Kidney (tissue), 14 donors: ENCODE results near the gene NUMB. TPM values are rescaled to one million over a fixed set of nuclear protein-coding genes. Genes with fewer than 3 reads are reported as not detected.
A peak's percentile ranks its signal among the peaks of the same experiment; 100 is the strongest.

Source experiments
- DNase-seq, 5 donors: peaks; one replicate each; pipeline ENCODE4 v3.0.0-alpha.2; 2013 to 2020
- FAIRE-seq: peaks from 2 replicates; lab custom pipeline; 2012; peaks lifted over from hg19 to GRCh38; lab: Jason Lieb, UNC
- H3K27ac ChIP-seq, 2 donors: one replicate each; pipeline ENCODE4 v1.7.0; 2013; ENCODE audit warnings: low read depth in 2 of 2, low read length in 2 of 2, inconsistent platforms in 1 of 2
- H3K27me3 ChIP-seq: one replicate; pipeline ENCODE4 v1.7.1; 2013; ENCODE audit warnings: low read length, inconsistent platforms; ENCODE audit not compliant: control insufficient read depth, insufficient read depth
- H3K36me3 ChIP-seq, 3 donors: one replicate each; pipeline versions ENCODE4 v1.7.0 to v1.7.1; 2013; ENCODE audit warnings: low read length in 3 of 3, control low read depth in 1 of 3, inconsistent platforms in 1 of 3; ENCODE audit not compliant: insufficient read depth in 3 of 3, control insufficient read depth in 2 of 3
- H3K4me1 ChIP-seq, 3 donors: one replicate each; pipeline versions ENCODE4 v1.7.0 to v1.7.1; 2013; ENCODE audit warnings: low read length in 3 of 3, inconsistent platforms in 1 of 3, low read depth in 1 of 3; ENCODE audit not compliant: control insufficient read depth in 2 of 3, insufficient read depth in 2 of 3
- H3K4me3 ChIP-seq, 3 donors: one replicate each; pipeline versions ENCODE4 v1.7.0 to v1.8.1; 2013; ENCODE audit warnings: low read length in 3 of 3, control low read depth in 1 of 3, inconsistent platforms in 1 of 3
- H3K9ac ChIP-seq, 3 donors: one replicate each; pipeline versions ENCODE4 v1.7.0 to v1.7.1; 2013; ENCODE audit warnings: low read length in 3 of 3, control low read depth in 1 of 3, inconsistent platforms in 1 of 3
- H3K9me3 ChIP-seq, 3 donors: one replicate each; pipeline versions ENCODE4 v1.7.0 to v1.7.1; 2013; ENCODE audit warnings: low read length in 3 of 3, control low read depth in 1 of 3, inconsistent platforms in 1 of 3; ENCODE audit not compliant: control insufficient read depth in 2 of 3, insufficient read depth in 1 of 3
- CTCF ChIP-seq: IDR thresholded peaks from 3 replicates; pipeline ENCODE4 v1.5.1; 2012; ENCODE audit warnings: mild to moderate bottlenecking, moderate library complexity, borderline replicate concordance; ENCODE audit not compliant: insufficient read depth; ENCODE audit errors: extremely low read depth
- intact Hi-C: fragments of 100-400 bp; cut with DNase I; formaldehyde crosslinking; loops from one replicate; pipeline ENCODE4 v1.11.1; 2022
- polyA plus RNA-seq: library from polyadenylated mRNA; stranded (reverse); fragments of 350-450 nt; fragmentation: Illumina TruSeq; extraction: RNeasy Lipid Tissue Mini Kit (QIAGEN cat#74804); gene quantifications from one replicate; pipeline ENCODE4 v1.2.3, GENCODE V29; 2014; ENCODE audit warnings: low read depth, low replicate concordance; ENCODE audit not compliant: insufficient read depth
- total RNA-seq: library from RNA; stranded (reverse); fragmentation: NEBNext Ultra II Directional; extraction: Animal tissue kit (Norgen Biotek cat#: 25700); gene quantifications from one replicate; pipeline ENCODE4 v1.2.1, GENCODE V29; 2021
- donor health status: control.
- donor health status: control.
- donor health status: control.
- donor health status: control.
- donor health status: control.
- donor health status: DM: yes; HTN: yes; CAD: no.
- donor health status: Normal renal cell carcinoma (clear cell type).

Gene NUMB
- total and polyA plus RNA-seq, 2 donors from 2014 or later, result 42.4 to 104 TPM

GRCh38 chr14:73376585-73376984, 81.8 kb downstream of the NUMB start:
- no peak overlapping the region for H3K9ac ChIP-seq
- no peaks in the 10 kb centered on the region for H3K9me3 ChIP-seq
- no peak overlapping the region for H3K27ac ChIP-seq
- no peaks in the 10 kb centered on the region for H3K27me3 ChIP-seq
- TF ChIP-seq CTCF, result no peak
- no peak overlapping the region for H3K4me3 ChIP-seq
- H3K4me1 ChIP-seq, result no peaks in the 10 kb centered on the region
- FAIRE-seq (no peak), DNase-seq (no peak)
- intact Hi-C loops, result no loop called here
- no peaks in the 10 kb centered on the region for H3K36me3 ChIP-seq

GRCh38 chr14:73375861-73376260, 82.5 kb downstream of the NUMB start:
- H3K4me3 ChIP-seq, result no peak overlapping the region
- no peaks in the 10 kb centered on the region for H3K27me3 ChIP-seq
- no peak overlapping the region for H3K9ac ChIP-seq

DNA sequence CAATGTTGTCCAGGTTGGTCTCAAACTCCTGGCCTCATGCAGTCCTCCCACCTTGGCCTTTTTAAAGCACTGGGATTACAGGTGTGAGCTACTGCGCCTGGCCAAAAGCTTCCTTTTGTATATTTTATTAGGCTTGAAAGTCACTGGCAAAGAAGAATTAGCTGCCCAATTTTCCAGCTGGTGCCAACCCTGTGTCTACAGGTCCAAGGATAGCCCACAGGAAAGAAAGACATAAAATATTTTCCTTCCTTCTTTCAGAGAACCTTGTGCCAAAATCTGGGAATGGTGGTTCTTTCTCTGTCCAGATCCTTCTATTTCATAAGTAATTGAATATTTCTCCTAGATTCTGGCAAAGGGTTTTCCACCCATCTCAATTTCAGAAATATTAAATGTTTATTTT, 84.1 kb downstream of the NUMB start:
- no peaks in the 10 kb centered on the region for H3K9me3 ChIP-seq
- H3K9ac ChIP-seq, result no peak overlapping the region
- no peaks in the 10 kb centered on the region for H3K27me3 ChIP-seq
- FAIRE-seq (no peak), DNase-seq (no peak)
- TF ChIP-seq CTCF, result no peak
- no peaks in the 10 kb centered on the region for H3K4me1 ChIP-seq
- H3K4me3 ChIP-seq, result no peak overlapping the region
- H3K36me3 ChIP-seq, result no peaks in the 10 kb centered on the region
- intact Hi-C loops, result no loop called here
- no peak overlapping the region for H3K27ac ChIP-seq

More at GRCh38 chr14:73375861-73376260, 82.5 kb downstream of the NUMB start:
- intact Hi-C loops, result no loop called here
- no peak for TF ChIP-seq CTCF
- no peaks in the 10 kb centered on the region for H3K9me3 ChIP-seq
- H3K4me1 ChIP-seq, result no peaks in the 10 kb centered on the region
- H3K27ac ChIP-seq, result no peak overlapping the region
- DNase-seq, result no peak
- no peak for FAIRE-seq
- no peaks in the 10 kb centered on the region for H3K36me3 ChIP-seq

- Histone ChIP-seq H3K27me3 (no peaks in the 10 kb centered on the region), H3K9me3 (no peaks in the 10 kb centered on the region), H3K36me3 (no peaks in the 10 kb centered on the region), H3K4me3 (no peak overlapping the region), H3K27ac (no peak overlapping the region), H3K9ac (no peak overlapping the region), H3K4me1 (no peaks in the 10 kb centered on the region)
- FAIRE-seq (peak; percentile 87), DNase-seq (no peak)
- intact Hi-C loops, result no loop called here
- TF ChIP-seq CTCF, result no peak
Measured at GRCh38 chr14:73372529-73372928, 85.8 kb downstream of the NUMB start.
